MG63 (cell line): ENCODE data around the gene NAP1L1. TPM values are rescaled to one million over a fixed set of nuclear protein-coding genes. Genes with fewer than 3 reads are reported as not detected.

Source experiments
- DNase-seq: peaks from one replicate; pipeline ENCODE4 v3.0.0-alpha.2; 2020
- H3K27me3 ChIP-seq: fragments of 250-450 bp; sonication (Bioruptor Pico); 2 replicates; pipeline ENCODE4 v1.5.1; 2020; ENCODE audit warnings: mild to moderate bottlenecking, moderate library complexity
- H3K36me3 ChIP-seq: fragments of 250-450 bp; sonication (Bioruptor Pico); 2 replicates; pipeline ENCODE4 v1.5.1; 2020; ENCODE audit warnings: mild to moderate bottlenecking, moderate library complexity
- H3K4me3 ChIP-seq: fragments of 250-450 bp; sonication (Bioruptor Pico); 2 replicates; pipeline ENCODE4 v1.5.1; 2020; ENCODE audit warnings: mild to moderate bottlenecking, moderate library complexity
- H3K9me3 ChIP-seq: fragments of 250-450 bp; sonication (Bioruptor Pico); 2 replicates; pipeline ENCODE4 v1.5.1; 2020; ENCODE audit warnings: mild to moderate bottlenecking, moderate library complexity
- total RNA-seq: library from RNA; depleted of rRNA; stranded (reverse); fragments of >200 nt; shearing (Covaris generic); gene quantifications from 2 replicates; pipeline ENCODE4 v1.2.3, GENCODE V29; 2014; ENCODE audit warnings: low replicate concordance

The NAP1L1 gene
- total RNA-seq, 1 experiment from 2014 or later: 645 TPM

DNA sequence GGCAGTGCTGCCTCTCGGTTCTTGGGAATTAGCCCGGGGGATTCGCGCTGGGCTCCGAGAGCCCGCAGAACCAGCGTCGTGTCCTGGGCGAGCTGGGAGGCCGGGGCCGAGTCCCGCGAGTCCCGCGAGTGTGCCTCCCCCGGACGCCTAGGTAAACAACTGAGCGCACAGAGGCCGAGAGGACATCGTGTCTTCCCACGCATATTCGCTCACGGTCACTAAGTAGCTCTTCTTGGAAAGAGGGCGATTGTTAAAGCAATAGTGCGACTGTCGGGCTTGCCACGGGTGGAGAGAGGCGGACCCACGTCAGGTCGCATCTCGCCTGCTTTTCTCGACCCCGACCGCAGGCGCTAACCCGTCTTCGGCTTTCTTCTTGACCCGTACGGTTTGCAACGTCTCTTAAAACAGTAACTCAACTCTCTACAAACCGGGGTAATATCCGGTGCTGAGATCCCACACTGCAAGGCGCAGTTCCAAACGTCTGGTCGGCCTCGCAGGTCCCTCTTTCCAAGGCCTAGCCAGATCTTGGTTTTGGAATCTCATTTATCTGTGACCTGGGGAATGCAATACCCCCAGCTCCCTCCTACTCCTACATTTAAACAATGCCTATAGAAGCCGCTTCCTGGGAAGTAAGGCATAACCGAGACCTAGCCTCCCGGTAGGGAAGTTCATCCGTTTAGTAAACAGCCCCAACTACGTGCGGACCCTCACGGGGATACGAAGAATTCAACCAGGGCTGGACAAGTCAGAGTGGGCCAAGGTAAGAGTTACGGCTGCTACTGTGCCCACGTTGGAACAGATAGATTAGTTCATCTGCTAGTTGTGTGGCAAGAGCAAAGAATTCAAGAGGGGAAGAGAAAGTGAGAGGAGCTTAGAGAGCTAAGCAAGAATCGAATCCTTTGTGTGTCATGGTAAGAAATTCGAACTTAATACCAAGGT lies 52.2 kb downstream of the NAP1L1 start:
- Histone ChIP-seq H3K36me3 (peaks cover 20% of the 10 kb centered on the region), H3K27me3 (no peaks in the 10 kb centered on the region), H3K4me3 (peak overlapping the region; percentile 86), H3K9me3 (no peaks in the 10 kb centered on the region)
- peak; percentile 57 for DNase-seq

DNA sequence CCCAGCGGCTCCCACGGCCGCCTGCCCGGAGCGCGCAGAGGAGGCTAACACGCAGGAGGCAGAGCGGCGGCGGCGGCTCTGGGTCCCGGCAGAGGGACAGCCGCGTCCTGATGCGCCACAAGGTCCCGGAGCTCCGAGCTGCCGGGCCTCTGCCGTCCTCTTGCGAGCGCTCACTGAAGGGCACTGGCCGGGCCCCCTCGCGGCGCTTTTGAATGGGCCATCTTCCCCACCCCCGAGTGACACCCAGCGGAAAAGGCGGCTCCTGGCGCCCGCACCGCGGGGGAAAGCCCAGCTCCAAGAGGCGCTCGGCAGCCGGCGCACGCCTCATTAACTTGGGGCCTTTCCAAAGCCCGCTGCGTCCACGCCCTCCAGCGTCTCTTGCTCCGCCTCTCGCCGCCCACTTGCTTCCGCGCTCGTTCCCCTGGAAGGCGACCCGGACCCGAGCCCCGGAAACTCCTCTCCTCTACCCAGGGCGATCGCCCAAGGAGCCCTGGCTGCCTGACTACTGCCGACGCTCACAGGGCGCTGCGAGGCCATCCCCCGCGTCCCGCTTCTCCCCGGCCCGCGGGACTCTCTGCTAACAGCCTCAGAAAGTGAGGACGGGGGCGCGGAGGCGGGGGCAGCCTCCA lies 53.0 kb downstream of the NAP1L1 start, which contains the start of gene PHLDA1:
Gene PHLDA1 (minus strand): TSS at position 363 of the 629 bp plus-strand sequence.
- peaks cover 24% of the 10 kb centered on the region for H3K36me3 ChIP-seq
- peak within 1 kb of the TSS; percentile 86 for H3K4me3 ChIP-seq
- DNase-seq: peak; percentile 97
- no peaks in the 10 kb centered on the region for H3K9me3 ChIP-seq
- H3K27me3 ChIP-seq: no peaks in the 10 kb centered on the region

DNA sequence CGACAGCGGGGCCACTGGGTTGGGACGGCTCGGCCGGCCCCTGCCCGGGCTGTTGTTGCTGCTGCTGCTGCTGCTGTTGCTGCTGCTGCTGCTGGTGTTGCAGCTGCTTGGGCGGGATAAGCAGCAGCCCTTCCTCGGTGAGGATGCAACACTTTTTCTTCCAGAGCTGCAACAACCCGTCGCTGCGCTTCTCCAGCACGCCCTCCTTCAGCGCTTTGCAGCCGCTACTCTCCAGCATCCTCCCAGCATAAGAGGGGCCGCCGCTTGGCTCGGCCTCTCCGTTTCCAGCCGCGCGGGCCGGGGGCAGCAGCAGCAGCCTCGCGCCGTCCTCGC lies 53.4 kb downstream of the NAP1L1 start:
- peaks cover 24% of the 10 kb centered on the region for H3K36me3 ChIP-seq
- no peaks in the 10 kb centered on the region for H3K27me3 ChIP-seq
- no peak for DNase-seq
- no peaks in the 10 kb centered on the region for H3K9me3 ChIP-seq
- peak overlapping the region; percentile 86 for H3K4me3 ChIP-seq

DNA sequence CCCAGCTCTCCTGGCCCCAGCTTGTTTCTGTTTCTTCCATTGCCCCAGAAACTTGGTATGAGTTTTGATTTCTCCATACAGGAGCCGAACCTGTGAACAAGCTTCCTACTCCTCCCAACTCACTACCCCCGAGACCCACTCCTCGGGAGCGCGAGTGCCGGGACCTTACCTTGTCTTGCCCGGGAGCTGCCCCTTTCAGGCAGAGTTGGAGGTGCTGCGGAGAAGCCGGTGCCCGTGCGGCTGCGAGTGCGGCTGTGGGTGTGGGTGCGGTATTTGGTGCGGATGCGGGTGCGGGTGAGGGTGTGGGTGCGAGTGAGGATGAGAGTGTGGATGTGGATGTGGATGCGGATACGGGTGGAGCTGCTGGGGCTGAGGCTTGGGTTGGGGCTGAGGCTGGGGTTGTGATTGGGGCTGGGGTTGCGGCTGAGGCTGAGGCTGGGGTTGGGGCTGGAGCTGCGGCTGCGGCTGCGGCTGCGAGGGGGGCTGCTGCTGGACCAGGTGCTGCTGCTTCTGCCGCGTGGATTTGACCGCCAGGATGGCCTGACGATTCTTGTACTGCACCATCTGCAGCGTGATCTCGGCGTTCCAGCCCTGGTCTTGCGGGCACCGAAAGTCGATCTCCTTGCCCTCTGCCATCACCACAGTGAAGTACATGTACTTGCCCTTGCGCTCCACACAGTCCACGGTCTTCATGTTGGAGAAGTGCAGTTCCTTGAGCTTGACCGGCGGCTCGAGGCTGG lies 54.0 kb downstream of the NAP1L1 start:
- no peaks in the 10 kb centered on the region for H3K27me3 ChIP-seq
- H3K36me3 ChIP-seq: peaks cover 24% of the 10 kb centered on the region
- DNase-seq: peak; percentile 41
- no peaks in the 10 kb centered on the region for H3K9me3 ChIP-seq
- H3K4me3 ChIP-seq: peak overlapping the region; percentile 86

DNA sequence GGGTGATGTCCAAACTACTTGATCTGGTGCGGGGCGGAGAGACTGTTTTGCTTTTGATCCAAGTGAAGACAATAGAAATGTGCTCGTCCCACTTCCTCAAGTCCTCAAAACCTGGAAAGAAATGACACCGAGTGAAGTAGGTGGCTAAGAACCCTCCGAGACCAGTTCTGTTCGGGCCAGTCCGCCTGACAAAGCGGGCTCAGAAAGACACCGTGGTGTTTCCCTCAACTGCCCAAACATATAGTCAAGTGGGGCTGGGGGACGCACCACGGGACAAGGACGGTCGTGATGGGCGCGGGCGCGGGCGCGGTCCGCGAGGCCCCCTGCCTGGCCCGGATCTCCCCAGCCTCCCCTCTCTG lies 54.5 kb downstream of the NAP1L1 start:
- Histone ChIP-seq H3K4me3 (peak overlapping the region; percentile 86), H3K27me3 (no peaks in the 10 kb centered on the region), H3K36me3 (peaks cover 24% of the 10 kb centered on the region), H3K9me3 (no peaks in the 10 kb centered on the region)
- DNase-seq: peak; percentile 15

DNA sequence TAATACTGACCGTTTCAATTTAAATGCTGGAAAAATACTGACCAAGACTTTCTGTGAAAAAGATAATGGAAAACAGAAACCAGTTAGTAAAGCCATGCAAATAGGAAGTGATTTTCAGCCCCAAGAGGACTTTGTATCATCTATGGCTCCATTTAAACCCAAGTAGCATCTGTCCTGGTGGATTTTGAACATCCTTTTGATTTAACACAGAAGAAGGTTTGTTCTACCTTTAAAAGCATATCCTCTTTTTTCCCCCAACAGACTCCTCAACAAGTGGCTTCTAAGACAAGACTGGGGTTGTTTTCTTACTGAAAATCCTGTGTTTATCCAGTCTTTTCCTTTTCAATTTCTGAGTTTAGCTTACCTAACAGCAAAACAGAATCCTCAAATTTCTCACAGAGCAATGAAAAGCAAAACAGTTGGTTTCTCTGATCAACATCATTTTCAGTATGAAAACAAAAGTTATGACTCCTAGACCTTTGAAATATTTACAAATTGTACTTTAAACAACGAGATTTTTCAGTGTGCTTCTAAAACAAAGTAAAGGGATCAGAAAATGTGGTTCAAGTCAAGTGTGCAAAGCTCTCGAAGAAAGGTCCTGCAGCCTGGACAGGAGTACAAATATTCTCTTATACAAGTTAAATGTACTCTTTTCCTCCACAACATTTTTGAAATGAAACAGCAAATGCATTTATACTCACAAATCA lies 55.8 kb downstream of the NAP1L1 start:
- Histone ChIP-seq H3K4me3 (peak overlapping the region; percentile 86), H3K27me3 (no peaks in the 10 kb centered on the region), H3K36me3 (peaks cover 24% of the 10 kb centered on the region), H3K9me3 (no peaks in the 10 kb centered on the region)
- DNase-seq: no peak

DNA sequence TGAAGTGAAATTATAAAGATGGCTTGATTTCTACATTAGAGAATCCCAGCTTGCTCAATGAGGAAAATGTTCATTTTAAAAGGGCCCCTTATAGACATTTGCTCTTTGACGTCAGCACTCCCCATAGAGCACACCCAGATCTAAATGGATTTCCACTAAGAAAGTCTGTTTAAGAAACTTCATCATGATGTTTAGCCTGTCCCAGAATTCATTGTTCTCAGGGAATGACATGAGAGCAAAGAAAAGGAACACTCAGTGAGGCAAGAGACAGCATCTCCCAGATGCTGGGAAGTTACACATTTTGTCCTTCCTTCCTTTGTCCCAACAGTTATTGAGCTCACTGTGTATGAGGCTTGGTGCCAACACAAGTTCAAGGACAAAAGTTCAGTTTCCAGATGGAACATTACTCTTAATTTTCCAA lies 57.8 kb downstream of the NAP1L1 start:
- DNase-seq: no peak

DNA sequence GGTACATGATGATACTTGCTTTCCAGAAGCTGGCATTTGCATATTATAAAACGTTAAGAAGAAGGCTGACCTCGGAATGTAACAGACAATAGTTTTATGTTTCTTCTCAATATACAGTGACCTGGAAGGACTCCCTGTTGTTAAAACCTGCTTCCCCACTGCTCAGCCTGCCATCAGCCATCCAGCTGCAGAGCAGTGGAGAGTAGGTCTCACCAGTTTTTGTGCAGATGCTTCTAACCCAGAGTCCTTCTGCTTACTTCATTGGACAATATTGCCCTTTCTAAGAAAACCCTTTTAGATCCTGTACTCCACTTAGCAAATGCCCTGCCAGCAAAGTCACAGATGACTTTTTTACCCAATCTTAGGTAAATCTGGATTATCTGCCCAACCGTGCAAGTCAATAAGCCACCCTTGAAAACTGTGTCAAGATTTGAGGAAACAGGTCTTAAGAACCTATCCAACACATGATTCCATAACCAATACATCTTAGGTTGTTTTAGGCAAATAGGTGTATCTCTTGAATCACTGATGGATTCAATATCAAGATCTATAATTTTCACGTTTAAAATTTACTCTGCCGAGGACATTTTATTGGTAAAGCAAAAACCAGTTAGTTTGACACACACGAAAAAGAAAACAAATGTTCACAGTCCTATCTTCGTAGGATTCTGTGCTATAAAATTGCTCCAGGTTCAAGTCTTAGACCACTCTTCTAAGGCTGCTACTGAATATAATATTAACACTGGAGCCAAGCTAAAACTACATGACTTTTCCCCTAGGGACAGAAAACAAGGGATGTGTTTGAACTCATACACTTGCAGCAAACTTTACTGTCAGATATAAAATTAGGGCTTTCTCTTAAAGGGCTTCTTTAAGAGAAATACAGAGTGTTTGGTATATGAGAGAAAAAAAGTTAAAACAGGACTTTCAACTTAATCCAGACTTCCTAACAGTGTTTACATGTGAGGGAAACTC lies 58.6 kb downstream of the NAP1L1 start:
- Histone ChIP-seq H3K4me3 (no peak overlapping the region), H3K36me3 (peaks cover 24% of the 10 kb centered on the region), H3K27me3 (no peaks in the 10 kb centered on the region), H3K9me3 (no peaks in the 10 kb centered on the region)
- DNase-seq: no peak

More for the DNA sequence above, 57.8 kb downstream of the NAP1L1 start:
- H3K36me3 ChIP-seq: peaks cover 24% of the 10 kb centered on the region
- H3K9me3 ChIP-seq: no peaks in the 10 kb centered on the region
- H3K4me3 ChIP-seq: no peak overlapping the region
- no peaks in the 10 kb centered on the region for H3K27me3 ChIP-seq

DNA sequence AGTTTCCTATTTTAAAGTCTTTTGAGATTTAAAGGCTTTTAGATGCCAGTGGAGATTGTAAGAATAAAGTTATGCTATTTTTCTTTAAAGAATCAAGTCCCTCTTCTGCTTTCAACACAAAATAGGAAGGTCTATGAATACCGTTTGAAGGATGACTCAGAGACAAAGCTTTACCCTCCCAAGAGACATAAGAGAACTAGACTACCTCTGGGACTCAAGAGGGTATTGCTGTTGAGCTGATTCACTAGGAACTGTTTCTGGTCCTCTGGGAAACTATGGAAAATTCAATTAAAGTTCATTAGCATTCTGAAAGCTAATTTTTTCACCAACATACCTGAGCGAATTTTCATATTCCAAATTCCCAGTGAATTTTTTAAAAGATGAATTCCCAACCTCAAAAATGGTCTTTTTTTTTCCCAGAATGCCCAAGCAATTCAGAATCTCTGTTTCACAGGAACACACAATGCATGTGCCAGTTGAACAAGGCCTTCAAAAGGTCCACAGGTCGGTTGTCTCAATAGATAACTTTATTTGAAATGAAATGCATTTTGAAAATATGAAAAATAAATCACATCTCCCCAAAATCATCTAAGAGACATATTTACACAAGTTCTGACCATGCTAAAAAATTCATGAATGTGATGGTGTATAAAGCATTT lies 59.4 kb downstream of the NAP1L1 start:
- Histone ChIP-seq H3K9me3 (no peaks in the 10 kb centered on the region), H3K36me3 (peaks cover 24% of the 10 kb centered on the region), H3K4me3 (no peak overlapping the region), H3K27me3 (no peaks in the 10 kb centered on the region)
- DNase-seq: no peak

DNA sequence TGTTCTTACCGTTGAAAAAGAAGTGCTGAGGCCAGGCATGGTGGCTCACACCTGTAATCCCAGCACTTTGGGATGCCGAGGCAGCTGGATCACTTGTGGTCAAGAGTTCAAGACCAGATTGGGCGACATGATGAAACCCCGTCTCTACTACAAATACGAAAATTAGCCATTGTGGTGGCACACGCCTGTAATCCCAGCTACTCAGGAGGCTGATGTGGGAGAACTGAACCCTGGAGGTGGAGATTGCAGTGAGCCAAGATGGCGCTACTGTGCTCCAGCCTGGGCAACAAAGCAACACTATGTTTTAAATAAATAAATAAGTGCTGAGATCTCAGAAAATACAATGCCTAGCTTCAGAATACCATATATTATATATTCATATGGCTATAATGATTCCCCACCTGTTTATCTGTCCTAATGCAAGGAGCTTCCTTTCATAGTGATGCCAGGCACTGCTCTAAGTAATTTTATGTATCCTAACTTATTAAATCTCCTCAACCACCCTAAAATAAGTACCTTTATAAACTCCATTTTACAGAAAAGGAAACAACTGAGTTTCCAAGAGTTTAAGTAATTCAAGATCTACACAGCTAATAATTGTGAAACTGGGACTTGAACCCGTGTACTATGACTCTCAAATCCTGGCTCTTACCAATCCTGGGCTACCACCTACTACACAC lies 60.2 kb downstream of the NAP1L1 start:
- Histone ChIP-seq H3K9me3 (no peaks in the 10 kb centered on the region), H3K36me3 (peaks cover 18% of the 10 kb centered on the region), H3K27me3 (no peaks in the 10 kb centered on the region), H3K4me3 (no peak overlapping the region)
- DNase-seq: no peak

DNA sequence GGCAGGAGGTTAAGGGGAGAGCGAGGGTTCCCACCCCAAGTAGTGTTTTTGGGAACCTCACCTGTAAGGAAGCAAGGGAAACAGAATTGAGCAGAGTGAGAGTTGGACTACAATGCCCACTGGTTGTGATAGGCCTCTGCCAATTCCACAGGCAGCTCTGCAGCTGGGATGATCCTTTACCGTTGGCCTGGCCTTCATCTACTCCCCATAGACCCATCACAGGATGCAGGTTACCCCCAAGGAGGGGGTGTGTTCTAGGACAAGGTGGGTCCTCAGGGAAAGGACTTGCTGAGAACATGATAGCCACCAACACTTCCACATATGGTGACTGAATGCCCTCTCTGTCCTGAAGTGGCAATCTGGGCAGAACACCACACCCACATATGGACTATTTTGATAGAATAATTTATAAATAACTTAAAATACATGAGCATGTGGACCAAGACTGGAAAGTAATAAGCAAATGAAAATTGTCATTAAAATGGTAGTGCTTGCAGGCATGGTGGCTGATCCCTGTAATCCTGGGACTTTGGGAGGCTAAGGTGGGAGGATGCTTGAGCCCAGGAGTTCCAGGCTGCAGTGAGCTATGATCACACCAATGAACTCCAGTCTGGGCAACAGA lies 61.3 kb downstream of the NAP1L1 start:
- H3K36me3 ChIP-seq: peaks cover 7% of the 10 kb centered on the region
- no peak overlapping the region for H3K4me3 ChIP-seq
- no peaks in the 10 kb centered on the region for H3K9me3 ChIP-seq
- H3K27me3 ChIP-seq: no peaks in the 10 kb centered on the region
- DNase-seq: no peak

DNA sequence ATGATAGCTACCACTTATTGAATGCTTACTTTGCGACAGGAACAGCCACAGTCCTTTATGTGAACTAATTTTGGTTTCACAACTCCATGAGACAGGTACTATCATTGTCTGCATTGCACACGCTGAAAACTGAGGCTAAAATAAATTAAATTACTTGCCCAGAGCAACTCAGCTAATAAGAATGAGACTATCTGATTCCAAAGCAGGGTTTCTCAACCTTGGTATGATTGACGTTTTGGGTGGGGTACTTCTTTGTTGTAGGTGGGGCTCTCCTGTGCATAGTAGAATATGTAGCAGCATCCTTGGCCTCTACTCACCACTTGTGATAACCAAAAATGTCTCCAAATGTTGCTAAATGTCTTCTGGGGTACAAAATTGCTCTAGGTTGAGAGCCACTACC lies 62.0 kb downstream of the NAP1L1 start:
- Histone ChIP-seq H3K9me3 (no peaks in the 10 kb centered on the region), H3K4me3 (no peak overlapping the region), H3K36me3 (peaks cover 4% of the 10 kb centered on the region; the same call in 1 of the 2 replicates), H3K27me3 (no peaks in the 10 kb centered on the region)
- no peak for DNase-seq

DNA sequence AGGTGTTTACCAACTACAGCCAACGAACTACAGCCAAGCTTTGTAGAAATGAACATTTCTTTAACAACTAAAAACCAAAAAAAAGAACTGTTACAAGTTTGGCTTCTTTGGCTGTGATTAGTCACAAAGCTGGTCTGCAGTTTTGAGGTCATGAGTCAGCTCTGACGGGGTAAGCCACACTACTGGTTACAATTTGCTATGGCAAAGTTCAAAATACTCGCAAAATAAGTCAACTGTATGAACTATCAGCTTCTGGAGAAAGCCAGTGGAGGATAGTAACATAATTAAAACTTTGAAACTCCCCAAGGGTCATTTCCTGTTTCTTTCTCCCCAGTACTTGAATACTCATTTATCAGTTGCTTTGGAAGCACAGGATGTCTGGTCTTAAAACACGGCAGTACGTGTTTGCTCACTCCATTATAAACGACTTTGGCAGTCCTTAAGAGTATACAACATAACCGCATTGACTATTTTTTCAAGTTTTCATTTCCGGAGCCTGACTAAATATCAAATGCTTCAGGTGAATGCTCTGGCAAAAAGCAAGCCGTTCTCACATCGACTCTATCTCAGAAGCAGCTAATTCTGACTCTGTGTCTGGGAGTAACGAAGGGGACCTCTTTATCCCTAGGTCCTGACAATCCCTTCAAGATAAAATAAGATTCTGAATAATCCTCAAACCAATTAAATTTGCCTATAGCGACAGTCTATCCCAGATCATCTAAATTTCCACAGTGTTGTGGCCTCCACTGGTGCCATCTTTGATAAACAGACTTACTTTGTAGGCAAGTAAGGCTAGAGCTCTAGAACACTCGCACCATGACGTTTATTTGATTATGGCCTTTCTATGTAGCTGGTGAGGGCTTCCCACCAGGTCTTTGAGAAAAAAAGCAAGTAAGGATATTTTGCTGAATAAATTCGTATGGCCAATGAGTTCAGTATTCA lies 63.5 kb downstream of the NAP1L1 start:
- no peak overlapping the region for H3K4me3 ChIP-seq
- no peaks in the 10 kb centered on the region for H3K9me3 ChIP-seq
- H3K36me3 ChIP-seq: no peaks in the 10 kb centered on the region
- DNase-seq: peak; percentile 86
- H3K27me3 ChIP-seq: no peaks in the 10 kb centered on the region
